C4-2B (cell line): ENCODE results near the gene MSI1.

Experiments used
- ZFX ChIP-seq: fragments of 450-650 bp; IDR thresholded peaks from 2 replicates; pipeline ENCODE4 v1.6.1; 2017
- TF ChIP-seq, protein P1 (sequence below): fragments of 450-650 bp; conservative IDR thresholded peaks from 2 replicates; pipeline ENCODE4 v1.5.1; 2017; ENCODE audit warnings: mild to moderate bottlenecking

DNA sequence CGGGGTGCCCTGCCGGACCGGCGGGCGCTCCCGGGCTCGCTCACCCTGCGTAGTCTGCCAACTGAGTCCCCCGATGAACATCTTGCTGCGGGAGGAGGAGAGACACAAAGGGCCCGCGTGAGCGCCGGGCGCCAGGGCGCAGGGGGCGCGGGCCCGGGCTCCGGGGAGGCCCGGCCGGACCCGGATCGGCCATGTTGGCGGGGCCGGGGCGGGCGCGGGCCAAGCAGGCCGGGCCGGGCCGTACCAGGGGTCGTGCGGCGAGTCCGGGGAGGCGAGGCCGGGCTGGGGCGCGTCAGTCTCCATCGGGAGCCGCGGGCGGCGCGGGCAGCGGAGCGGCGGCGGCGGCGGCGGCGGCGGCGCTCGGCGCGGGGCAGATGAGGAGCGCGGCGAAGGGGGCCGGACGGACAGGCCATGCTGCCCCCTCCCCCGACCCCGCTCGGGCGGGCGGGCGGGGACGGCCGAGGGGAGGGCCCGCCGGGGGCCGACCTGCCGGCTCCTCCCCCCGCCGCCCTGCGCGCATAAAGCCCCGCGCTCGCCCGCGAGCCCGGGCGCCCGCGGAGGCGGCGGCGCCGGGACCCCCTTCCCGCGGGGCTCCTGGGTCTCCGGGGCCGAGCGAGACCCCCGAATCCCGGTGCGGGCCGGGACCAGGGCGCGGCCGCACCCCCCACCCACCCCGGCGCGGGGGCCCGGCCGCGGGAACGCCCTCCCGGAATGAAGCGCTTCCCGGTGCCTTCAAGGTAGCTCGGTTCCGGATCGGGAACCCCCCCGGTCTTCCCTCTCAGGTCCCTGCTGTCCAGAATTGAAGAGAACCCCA, at the start of gene MSI1:
- TF ChIP-seq, protein P1, sequence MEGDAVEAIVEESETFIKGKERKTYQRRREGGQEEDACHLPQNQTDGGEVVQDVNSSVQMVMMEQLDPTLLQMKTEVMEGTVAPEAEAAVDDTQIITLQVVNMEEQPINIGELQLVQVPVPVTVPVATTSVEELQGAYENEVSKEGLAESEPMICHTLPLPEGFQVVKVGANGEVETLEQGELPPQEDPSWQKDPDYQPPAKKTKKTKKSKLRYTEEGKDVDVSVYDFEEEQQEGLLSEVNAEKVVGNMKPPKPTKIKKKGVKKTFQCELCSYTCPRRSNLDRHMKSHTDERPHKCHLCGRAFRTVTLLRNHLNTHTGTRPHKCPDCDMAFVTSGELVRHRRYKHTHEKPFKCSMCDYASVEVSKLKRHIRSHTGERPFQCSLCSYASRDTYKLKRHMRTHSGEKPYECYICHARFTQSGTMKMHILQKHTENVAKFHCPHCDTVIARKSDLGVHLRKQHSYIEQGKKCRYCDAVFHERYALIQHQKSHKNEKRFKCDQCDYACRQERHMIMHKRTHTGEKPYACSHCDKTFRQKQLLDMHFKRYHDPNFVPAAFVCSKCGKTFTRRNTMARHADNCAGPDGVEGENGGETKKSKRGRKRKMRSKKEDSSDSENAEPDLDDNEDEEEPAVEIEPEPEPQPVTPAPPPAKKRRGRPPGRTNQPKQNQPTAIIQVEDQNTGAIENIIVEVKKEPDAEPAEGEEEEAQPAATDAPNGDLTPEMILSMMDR: no peak
- TF ChIP-seq ZFX: no peak
